ENCODE data around the gene TF. TPM values are rescaled to one million over a fixed set of nuclear protein-coding genes. Genes with fewer than 3 reads are reported as not detected.

The TF gene
- total and polyA plus RNA-seq, 2 of the 8 experiments (the other 6 are each of a cell fraction or from before 2014, with no cell fraction given): 0.02 to 0.26 TPM

GRCh38 chr3:133815386-133815785 is 69.2 kb downstream of the TF start (continued):
- TF ChIP-seq CHD7 (IDR thresholded peaks at IDR 0.05; ENCODE audit: insufficient replicate concordance, low read length): no peak
- TF ChIP-seq ZNF274 (IDR thresholded peaks at IDR 0.05; ENCODE audit: borderline replicate concordance, extremely low read depth, low read length): no peak
- TF ChIP-seq CBX8 (IDR thresholded peaks at IDR 0.05; ENCODE audit: borderline replicate concordance, low read depth, low read length): no peak
- no peak for TF ChIP-seq BCL11A (IDR thresholded peaks at IDR 0.05; ENCODE audit: low read depth in 2 of 2, low read length in 2 of 2)
- no peak for TF ChIP-seq NANOG (IDR thresholded peaks at IDR 0.05; ENCODE audit: insufficient read depth, low read depth, low read length, poor library complexity, severe bottlenecking)
- no peak for TF ChIP-seq SRF (IDR thresholded peaks at IDR 0.05; ENCODE audit: low read depth, low read length)
- no peak for TF ChIP-seq KDM5A (IDR thresholded peaks at IDR 0.05; ENCODE audit: low read length)
- TF ChIP-seq SP2 (IDR thresholded peaks at IDR 0.05; ENCODE audit: low read length): no peak
- TF ChIP-seq KDM4A (IDR thresholded peaks at IDR 0.05; ENCODE audit: low read depth, low read length, severe bottlenecking): no peak
- TF ChIP-seq POLR2AphosphoS5 (IDR thresholded peaks at IDR 0.05; ENCODE audit: low read depth, low read length): no peak
- TF ChIP-seq MAX (IDR thresholded peaks at IDR 0.05): no peak
- TF ChIP-seq SUZ12 (IDR thresholded peaks at IDR 0.05; ENCODE audit: low read length): no peak
